ENCODE results near the gene SPP1. TPM values are rescaled to one million over a fixed set of nuclear protein-coding genes. Genes with fewer than 3 reads are reported as not detected.
"Not testable (repeated sequence)": the region's sequence is repeated elsewhere in the genome, so short reads cannot be mapped to it uniquely, and the experiment has no call there.

Gene SPP1
- total RNA-seq, 4 donors from 2014 or later = 1.9 to 57.0 (median 7.4) TPM

GRCh38 chr4:88022289-88022688 lies 46.8 kb downstream of the SPP1 start:
- TF ChIP-seq POLR2A (IDR thresholded peaks at IDR 0.05) (no peak), CTCF (IDR thresholded peaks at IDR 0.05) (no peak)
- DNase-seq (ENCODE audit: low spot score in 2 of 2) = no peak
- no peak overlapping the region for H3K4me3 ChIP-seq (ENCODE audit: low read depth, poor library complexity, severe bottlenecking)
- intact Hi-C loops (cut with DNase I; ENCODE audit: low total_unique reads) = no loop called here

GRCh38 chr4:88025868-88026661 lies 50.6 kb downstream of the SPP1 start:
- 97 to 98% methylated on average over 6 of the region's 6 CpGs for WGBS, 2 donors
- intact Hi-C loops (cut with DNase I; ENCODE audit: low total_unique reads); H3K4me3 ChIP-seq (ENCODE audit: low read depth, poor library complexity, severe bottlenecking); DNase-seq (ENCODE audit: low spot score in 2 of 2): not testable (repeated sequence)

- no peak for DNase-seq (ENCODE audit: low spot score in 2 of 2)
- no peak for TF ChIP-seq CTCF (IDR thresholded peaks at IDR 0.05)
- no peak for TF ChIP-seq POLR2A (IDR thresholded peaks at IDR 0.05)
- WGBS, 2 donors = 53% methylated on average over 4 of the region's 4 CpGs
- no peak overlapping the region for H3K4me3 ChIP-seq (ENCODE audit: low read depth, poor library complexity, severe bottlenecking)
- intact Hi-C loops (cut with DNase I; ENCODE audit: low total_unique reads) = no loop called here
These were observed 52.4 kb downstream of the SPP1 start for GRCh38 chr4:88027611-88028608.

- 80 to 84% methylated on average over 3 of the region's 3 CpGs for WGBS, 2 donors
- H3K4me3 ChIP-seq (ENCODE audit: low read depth, poor library complexity, severe bottlenecking) = no peak overlapping the region
- no peak for DNase-seq (ENCODE audit: low spot score in 2 of 2)
- intact Hi-C loops (cut with DNase I; ENCODE audit: low total_unique reads) = no loop called here
- TF ChIP-seq POLR2A (IDR thresholded peaks at IDR 0.05) (no peak), CTCF (IDR thresholded peaks at IDR 0.05) (no peak)
These were observed 53.4 kb downstream of the SPP1 start for GRCh38 chr4:88028946-88029345.

GRCh38 chr4:88029556-88029955 lies 54.0 kb downstream of the SPP1 start:
- 74 to 76% methylated on average over 3 of the region's 3 CpGs for WGBS, 2 donors
- TF ChIP-seq POLR2A (IDR thresholded peaks at IDR 0.05) = no peak
- no peak for TF ChIP-seq CTCF (IDR thresholded peaks at IDR 0.05)
- no peak overlapping the region for H3K4me3 ChIP-seq (ENCODE audit: low read depth, poor library complexity, severe bottlenecking)
- intact Hi-C loops (cut with DNase I; ENCODE audit: low total_unique reads) = no loop called here
- DNase-seq (ENCODE audit: low spot score in 2 of 2) = no peak
